H1 (cell line): ENCODE measurements around the gene TRHDE. TPM values are rescaled to one million over a fixed set of nuclear protein-coding genes. Genes with fewer than 3 reads are reported as not detected.

Experiments used
- HDAC6 ChIP-seq: IDR thresholded peaks from one replicate; pipeline ENCODE4 v1.7.1; 2012; ENCODE audit warnings: low read depth, mild to moderate bottlenecking, inconsistent platforms, low read length, moderate library complexity
- SP1 ChIP-seq: IDR thresholded peaks from 2 replicates; pipeline ENCODE4 v1.6.1; 2011; ENCODE audit warnings: low read depth, low read length
- SRF ChIP-seq: IDR thresholded peaks from 2 replicates; pipeline ENCODE4 v1.6.1; 2011; ENCODE audit warnings: mild to moderate bottlenecking, low read depth, low read length, moderate library complexity
- polyA plus RNA-seq, 7 experiments: library from polyadenylated mRNA; depleted of rRNA in 3 of 7; stranded (reverse) in 5 of 7; unstranded in 2 of 7; fragments of >200 nt in 5 of 7; fragments of 200-250 nt in 2 of 7; gene quantifications; 1 replicate in 5 of 7; 2 replicates in 1 of 7; 4 replicates in 1 of 7; pipeline versions ENCODE4 v1.2.1 to v1.2.3, GENCODE V29; 2011 to 2013; ENCODE audit warnings: missing spikeins in 2 of 7, mixed read lengths in 2 of 7
- total RNA-seq: library from RNA; stranded (reverse); fragmentation: NEBNext Ultra II Directional; extraction: Animal tissue kit (Norgen Biotek cat#: 25700); gene quantifications from 2 replicates; pipeline ENCODE4 v1.2.1, GENCODE V29; 2021

Gene TRHDE
- total and polyA plus RNA-seq, 2 of the 8 experiments (the other 6 are each of a cell fraction or from before 2014, with no cell fraction given): 1.3 to 5.0 TPM

DNA sequence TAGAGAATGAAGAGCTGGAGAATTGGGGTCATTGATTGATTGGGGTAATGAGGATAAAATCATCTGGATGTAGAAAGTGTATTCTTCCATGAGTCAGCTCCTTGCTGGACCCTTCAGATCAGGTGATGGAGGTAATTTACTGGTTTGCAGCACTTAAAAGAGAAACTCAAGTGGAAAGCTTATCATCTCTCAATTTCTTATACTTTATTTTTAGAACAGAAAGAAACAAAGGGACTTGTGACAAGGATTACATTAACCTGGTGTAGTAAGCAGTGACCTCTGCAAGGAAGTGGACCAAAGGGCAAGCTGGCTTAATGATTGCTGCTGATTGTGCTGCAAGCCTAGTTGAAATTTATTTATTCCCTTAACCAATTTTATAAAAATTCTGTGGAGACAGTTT lies 405.0 kb downstream of the TRHDE start (continued):
- no peak for TF ChIP-seq SRF
- TF ChIP-seq SP1: no peak
- no peak for TF ChIP-seq HDAC6
